Peyer's patch (tissue), 4 donors: ENCODE measurements around the gene SPDYE3.

Experiments
- POLR2A ChIP-seq, 2 donors: fragments of 450-650 bp; IDR thresholded peaks; one replicate each; pipeline ENCODE4 v1.5.1; 2017; ENCODE audit warnings: antibody characterized with exemption in 2 of 2, mild to moderate bottlenecking in 2 of 2, moderate library complexity in 2 of 2
- TF ChIP-seq, protein P1 (sequence below), 6 experiments: fragments of 450-650 bp in 4 of 6; fragments of 200-600 bp in 2 of 6; sonication (generic) in 1 of 6; IDR thresholded peaks; one replicate each; pipeline ENCODE4 v1.5.1; 2017 to 2019; ENCODE audit warnings: antibody characterized with exemption in 6 of 6, mild to moderate bottlenecking in 3 of 6, moderate library complexity in 1 of 6

GRCh38 chr7:100342765-100343164 lies 35.3 kb downstream of the SPDYE3 start:
- TF ChIP-seq, protein P1, sequence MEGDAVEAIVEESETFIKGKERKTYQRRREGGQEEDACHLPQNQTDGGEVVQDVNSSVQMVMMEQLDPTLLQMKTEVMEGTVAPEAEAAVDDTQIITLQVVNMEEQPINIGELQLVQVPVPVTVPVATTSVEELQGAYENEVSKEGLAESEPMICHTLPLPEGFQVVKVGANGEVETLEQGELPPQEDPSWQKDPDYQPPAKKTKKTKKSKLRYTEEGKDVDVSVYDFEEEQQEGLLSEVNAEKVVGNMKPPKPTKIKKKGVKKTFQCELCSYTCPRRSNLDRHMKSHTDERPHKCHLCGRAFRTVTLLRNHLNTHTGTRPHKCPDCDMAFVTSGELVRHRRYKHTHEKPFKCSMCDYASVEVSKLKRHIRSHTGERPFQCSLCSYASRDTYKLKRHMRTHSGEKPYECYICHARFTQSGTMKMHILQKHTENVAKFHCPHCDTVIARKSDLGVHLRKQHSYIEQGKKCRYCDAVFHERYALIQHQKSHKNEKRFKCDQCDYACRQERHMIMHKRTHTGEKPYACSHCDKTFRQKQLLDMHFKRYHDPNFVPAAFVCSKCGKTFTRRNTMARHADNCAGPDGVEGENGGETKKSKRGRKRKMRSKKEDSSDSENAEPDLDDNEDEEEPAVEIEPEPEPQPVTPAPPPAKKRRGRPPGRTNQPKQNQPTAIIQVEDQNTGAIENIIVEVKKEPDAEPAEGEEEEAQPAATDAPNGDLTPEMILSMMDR (IDR thresholded peaks at IDR 0.05), result no peak
- no peak for TF ChIP-seq POLR2A (IDR thresholded peaks at IDR 0.05)
